NCI-H345 (cell line): Measurements from ENCODE around the gene RCE1.

Experiments
- DNase-seq: peaks from one replicate; lab custom pipeline; 2025; lab: John Stamatoyannopoulos, UW

RCE1 gene

DNA sequence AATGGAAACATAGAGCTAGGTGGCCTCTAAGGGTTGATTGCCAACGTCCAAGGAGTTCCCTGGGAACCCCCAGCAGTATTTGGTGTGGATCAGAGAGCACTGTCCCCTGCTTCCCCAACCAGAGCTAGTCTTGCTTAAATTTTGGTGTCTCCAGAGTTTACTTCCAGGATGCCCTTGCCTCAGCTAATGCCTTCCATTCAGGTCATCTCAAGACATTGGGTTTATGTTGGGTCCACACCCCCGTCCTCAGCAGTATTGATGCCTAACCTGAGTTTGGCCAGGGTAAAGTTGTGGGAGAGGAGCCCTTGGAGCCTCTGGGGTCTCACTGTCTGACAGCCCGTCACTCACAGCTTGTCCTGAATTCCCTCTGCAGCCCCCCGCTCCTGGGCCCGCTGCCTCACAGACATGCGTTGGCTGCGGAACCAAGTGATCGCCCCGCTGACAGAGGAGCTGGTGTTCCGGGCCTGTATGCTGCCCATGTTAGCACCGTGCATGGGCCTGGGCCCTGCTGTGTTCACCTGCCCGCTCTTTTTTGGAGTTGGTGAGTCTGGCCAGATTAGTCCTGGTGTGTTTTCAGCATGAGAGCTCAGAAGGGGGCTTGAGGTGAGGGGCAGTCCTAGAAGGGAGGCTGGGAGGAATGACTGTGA, 1.4 kb downstream of the RCE1 start:
- DNase-seq: no peak

DNA sequence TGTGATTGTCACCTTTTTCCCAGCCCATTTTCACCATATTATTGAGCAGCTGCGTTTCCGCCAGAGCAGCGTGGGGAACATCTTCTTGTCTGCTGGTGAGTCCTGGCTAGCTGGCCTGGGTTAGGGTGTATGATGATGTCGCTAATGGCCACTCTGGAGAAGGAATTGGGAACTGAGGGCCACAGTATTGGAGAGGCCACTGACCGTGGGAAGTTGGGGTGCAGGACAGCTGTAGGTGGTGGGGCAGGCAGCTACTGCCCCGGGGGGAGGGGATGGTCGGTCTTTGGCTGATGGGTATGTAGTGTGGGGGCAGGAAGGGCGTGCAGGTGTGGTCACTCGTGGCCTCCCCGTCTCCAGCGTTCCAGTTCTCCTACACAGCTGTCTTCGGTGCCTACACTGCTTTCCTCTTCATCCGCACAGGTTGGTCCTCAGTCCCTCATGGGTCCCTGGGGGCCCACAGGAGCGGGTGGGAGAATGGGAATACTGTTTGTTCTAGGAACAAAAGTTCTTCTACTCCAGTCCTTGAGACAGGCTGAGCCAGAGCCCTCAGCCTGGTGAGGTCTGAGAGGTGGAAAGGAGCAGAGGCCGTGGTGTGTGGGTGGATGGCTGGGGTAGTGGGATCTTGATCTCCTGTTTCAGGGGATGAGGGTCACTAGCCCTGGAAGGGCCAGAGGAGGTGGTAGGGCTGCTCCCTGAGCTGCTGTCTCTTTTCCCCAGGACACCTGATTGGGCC, 2.1 kb downstream of the RCE1 start:
- no peak for DNase-seq

DNA sequence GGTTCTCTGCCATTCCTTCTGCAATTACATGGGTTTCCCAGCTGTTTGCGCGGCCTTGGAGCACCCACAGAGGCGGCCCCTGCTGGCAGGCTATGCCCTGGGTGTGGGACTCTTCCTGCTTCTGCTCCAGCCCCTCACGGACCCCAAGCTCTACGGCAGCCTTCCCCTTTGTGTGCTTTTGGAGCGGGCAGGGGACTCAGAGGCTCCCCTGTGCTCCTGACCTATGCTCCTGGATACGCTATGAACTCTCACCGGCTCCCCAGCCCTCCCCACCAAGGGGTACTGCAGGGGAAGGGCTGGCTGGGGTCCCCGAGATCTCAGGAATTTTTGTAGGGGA, 2.6 kb downstream of the RCE1 start:
- no peak for DNase-seq

DNA sequence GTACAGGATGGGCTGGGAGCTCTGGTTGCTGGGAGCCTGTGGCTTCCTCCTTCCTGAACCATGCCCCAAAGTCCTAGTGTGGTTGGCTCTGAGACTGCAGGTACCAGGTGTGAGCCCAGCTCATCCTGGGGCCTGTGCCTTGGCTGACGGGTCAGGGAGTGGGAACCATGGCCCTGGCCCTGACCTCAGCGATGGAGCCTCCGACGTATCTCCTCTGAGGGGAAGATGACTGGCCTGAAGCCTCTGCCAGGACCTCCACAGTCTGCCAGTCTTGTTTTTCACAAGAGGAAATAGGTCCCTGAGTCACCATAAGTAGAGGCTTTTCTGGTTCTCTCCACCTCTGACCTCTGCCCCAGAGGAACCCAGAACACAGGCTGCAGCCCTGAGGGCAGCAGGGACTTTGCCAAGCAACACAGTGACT, 3.4 kb downstream of the RCE1 start:
- DNase-seq: no peak

DNA sequence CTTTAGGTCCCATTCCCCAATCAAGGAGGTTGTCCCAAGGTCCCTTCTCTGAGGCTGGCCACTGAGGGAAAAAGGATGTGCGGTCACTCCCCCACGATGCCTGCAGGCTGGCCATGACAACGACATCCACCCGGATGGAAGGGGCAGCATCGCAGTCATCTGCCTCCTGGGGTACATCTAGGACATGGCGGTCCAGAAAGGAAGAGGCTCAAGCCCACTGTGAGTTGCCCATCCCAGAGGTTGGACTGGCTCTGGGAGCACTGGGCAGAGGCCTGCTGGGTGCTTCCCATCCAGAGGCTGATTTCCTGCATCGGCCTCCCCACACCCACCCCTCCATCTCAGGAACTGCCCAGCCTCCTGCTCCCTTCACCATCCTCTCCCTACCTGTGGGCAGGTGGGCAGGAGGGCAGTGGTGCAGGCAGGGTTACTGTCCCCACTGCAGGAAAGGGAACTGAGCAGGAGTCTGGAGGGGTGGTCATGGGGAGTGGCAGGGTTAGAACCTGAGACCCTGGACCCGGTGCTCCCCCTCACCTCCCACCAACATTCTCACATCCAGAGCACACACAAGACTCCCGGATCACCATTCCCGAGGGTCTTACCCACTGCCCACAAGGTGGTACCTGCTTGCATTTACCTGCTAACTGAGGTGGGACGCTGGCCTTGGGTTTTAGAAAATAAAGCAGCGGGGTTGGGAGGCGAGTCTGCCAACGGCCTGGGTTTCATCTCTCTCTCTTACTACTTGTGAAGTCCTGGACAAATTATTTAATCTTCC, 4.4 kb downstream of the RCE1 start:
- DNase-seq: no peak

DNA sequence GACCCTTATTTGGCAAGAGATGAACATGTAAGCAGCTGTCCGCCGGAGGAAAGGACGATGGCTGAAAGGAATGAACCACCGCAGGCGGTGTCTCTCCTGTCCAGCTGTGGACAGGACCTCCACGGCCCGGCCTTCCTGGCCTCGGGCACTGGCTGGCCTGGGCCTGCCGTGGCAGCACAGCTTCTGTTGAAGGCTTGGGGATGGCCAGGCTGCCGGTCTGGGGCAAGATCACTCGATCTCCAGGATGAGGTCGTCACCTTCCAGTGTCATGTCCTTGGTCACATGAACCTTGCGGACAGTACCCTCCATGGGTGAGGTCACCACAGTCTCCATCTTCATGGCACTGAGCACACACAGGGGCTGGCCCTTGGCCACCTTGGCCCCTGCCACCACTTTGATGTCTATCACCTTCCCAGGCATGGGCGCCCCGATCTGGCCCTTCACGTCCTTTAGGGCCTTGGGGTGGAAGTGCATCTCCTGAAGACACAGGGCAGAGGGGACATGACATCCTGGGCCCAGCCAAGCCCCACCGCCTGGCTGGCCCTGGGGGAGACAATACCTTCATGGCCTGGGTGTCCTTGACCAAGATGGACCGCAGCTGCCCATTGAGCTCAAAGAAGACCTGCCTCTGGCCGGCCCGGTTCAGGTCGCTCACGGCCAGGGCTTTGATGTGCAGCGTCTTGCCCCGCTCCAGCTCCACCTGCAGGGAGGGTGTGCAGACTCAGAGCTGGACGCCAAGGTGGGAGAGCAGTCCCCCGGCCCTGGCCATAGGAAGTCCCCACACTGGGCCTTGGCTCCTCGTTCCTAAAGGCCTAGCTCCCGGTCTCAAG, 5.6 kb downstream of the RCE1 start:
- no peak for DNase-seq

DNA sequence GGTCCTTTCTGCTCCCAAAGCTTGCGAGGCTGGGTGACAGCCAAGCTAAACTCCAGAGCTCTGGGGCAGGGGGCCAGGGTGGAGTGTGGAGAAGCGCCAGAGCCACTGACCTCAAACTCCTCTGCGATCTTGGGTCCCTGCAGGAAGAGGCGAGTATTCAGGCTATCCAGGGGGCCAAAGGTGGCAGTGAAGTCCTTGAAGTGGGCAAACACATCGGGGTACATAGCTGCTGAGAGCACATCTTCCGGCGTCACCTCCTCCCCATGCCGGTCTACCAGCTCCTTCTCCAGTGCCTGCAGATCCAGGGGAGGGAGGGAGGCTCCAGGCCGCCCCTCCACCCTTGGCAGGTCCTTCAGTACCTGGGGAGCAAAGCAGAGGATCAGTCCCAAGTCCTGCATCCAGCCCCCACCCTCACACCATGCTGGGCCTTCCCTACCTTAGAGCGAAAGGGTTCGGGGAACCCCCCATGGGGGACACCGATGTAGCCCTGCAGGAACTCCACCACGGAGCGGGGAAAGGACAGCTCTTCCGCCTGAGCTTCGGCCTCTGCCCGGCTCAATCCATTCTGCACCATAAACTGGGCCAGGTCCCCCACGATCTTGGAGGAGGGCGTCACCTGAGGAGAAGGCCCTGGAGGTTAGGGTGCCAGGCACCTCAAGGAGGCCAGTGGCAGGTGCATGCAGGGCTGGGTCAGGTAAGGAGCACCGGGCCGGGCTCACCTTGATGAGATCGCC, 6.4 kb downstream of the RCE1 start:
- DNase-seq: no peak

DNA sequence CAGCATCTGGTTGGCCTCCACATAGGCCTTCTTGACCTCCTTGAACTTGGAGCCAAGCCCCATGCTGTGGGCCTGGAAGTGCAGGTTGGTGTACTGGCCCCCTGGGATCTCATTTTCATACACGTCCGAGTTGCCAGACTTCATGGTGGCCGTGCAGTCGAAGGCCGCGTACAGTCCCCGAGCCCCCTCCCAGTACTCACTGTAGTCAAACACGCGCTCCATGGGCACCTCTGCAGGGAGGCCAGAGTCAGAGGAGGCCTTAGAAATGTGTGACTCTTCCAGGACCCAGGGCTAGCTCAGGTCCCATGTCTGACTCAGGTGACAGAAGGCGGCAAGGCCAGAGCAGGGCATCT, 7.0 kb downstream of the RCE1 start:
- DNase-seq: no peak

DNA sequence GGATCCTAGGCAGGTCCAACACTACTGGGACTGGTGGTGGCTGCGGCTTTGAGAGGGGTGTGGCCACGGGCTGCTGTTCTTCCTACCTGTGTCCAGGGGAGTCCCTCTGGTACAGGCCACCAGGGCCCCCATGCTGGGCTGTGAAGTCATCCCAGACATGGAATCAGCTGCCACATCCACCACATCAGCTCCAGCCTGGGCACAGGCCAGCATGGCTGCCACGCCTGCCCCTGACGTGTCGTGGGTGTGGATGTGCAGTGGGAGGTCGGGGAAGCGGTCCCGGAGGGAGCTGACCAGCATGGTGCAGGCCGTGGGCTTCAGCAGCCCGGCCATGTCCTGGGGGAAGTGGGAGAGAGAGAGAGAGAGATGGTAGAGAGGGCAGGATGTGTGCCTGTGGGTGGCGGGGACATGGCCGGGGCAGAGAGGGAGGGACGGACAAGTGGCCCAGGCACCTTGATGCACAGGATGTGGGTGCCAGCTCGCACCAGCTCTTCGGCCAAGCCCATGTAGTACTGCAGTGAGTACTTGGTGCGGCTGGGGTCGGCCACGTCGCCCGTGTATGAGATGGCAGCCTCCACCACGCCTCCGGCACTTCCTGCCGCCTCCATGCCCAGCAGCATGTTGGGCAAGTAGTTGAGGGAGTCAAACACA, 7.5 kb downstream of the RCE1 start:
- DNase-seq: no peak

DNA sequence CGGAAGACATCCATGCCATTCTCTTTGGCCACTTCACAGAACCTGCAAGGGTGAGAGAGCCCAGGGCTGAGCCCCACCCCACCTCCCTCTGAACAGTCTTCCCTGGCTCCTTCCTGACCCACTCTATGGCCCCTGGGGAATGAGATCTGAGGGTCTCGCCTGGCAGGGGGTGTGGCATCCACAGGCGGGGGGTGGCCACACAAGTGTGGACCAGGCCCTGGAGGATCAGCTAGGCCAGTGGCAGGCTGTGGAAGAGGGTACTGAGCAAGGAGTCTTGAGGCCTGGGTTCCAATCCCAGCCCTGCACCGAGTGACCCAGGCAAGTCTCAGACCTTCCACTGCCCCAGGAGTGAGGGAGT, 8.0 kb downstream of the RCE1 start:
- DNase-seq: no peak

DNA sequence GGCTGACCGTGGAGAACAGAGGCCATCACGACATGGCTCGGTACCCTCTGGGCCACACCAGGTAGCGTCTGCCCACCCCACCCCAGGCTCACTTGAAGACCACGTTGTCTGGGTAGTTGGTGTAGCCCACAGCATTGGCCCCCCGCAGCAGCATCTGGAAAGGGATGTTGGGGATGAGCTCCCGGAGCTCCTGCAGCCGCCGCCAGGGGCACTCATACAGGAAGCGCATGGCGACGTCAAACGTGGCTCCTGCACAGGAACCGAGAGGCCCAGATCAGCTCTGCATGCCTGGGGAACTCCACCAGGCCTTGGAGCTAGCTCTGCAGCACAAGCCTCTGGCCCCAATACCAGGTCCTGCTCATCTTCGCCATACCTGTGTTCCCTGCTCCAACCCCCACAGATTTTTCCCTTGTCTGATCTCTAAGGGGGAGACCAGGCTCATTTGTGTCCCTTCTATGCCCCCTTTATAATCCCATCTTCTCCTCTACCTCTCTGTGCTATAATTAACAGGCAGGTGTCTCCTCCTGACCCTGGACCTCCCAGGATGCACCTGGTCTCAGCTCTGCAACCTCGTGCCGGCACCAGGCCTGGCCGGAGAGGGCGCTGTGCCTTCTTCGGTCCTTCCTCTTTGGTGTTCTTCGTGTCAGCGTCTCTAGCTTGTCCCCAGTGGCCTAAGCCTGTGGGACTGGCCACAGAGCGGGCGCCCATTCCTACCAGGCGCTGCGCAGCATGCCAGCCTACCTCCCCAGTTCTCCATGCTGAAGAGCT, 8.6 kb downstream of the RCE1 start:
- DNase-seq: no peak

DNA sequence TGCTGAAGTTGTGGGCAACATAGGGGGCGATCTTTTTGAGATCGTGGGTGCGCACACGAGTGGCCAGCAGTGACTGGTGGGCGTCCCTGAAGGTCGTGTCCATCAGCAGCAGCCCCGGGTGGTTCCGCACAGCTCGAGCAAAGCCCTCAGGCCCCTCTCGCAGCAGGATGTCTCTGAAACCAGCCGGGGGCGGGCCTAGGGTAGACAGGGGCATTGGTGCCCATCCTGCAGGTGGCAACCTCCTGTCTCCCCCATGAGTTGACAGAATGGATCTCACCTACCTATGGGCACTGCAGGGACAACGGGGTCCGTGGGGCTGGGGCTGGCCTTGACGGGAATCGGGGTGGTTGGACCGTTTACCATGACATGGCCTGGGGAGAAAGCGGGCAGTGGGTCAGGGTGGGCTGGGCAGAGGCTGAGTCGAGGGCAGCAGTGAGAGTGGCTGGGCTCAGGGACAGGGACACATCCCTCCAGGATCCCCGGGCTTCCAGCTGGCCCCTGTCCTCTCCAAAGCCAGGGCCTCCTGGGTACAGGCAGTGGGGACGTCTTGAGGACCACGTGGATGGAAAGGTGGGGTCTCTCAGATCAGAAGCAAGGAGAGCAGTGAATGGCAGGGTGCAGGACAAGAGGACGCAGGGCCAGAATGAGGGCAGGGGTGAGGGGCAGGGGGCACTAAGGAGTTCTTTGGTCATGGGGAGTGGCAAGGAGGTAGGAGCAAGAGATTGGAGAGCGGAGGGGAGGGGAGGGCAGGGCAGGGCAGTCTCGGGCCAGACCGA, 9.4 kb downstream of the RCE1 start:
- no peak for DNase-seq

DNA sequence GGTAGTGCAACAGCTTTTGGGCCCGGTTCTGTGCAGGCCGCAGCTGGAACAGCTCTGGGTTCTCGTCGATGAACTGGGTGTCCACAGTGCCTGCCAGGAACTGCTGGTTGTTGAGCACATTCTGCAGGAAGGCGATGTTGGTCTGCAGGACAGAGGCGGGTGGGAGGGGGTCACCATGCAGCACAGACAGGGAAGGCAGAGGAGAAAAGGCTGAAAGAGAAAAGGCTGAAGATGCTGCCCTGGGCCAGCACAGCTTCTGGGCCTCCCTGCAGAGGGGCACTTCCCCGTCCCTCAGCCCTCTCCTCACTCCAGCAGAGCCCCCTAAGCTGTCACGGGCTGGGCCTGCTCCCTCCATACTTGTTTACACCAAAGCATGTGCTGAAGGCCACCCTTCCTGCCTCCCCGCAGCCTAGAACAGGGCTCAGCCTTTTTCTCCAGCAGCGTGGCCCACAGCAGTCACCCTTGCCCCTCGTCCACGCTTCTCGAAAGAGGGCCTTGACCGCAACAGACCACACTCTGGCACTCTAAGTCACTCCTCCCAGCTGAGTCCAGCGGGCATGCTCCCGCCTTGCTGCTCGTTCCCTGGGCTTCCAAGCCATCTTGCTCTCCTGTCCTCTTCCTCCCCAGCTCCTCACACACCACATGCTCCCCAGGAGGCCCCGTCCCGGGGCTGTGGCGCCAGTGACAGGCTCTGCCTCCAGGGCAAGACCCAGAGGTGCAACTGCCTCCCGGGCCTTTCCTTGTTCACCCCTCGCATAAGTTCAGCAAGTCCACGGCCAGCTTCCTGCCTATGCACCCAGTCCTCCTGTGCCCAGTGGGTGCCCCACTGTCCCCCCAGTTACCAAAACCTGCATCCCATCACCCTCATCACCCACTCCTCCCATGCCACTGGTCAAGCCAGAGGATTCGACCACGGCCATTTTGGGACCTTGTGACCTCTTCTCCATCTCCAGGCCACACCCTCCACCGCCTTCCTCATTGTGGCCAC, 10.3 kb downstream of the RCE1 start:
- DNase-seq: no peak

DNA sequence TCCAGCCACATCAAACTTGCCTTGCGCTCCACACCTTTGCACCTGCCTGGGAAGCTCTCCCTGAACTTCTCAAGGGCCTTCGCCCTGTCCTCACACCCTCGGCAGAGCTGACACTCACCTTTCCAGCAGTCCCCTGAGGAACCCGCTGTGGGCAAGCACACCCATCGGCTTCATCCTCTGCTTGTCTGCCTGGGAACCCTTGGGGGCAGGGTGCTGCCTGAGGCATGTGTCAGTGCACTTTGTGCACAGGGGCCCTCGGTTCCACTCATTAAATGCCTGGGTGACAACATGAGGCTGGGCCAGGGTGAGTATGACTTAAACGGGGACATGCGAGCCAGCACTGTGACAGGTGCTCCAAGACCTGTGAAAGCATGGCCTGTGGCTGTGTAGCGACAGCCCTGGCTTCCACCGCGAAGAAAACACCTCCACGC, 11.0 kb downstream of the RCE1 start:
- no peak for DNase-seq

DNA sequence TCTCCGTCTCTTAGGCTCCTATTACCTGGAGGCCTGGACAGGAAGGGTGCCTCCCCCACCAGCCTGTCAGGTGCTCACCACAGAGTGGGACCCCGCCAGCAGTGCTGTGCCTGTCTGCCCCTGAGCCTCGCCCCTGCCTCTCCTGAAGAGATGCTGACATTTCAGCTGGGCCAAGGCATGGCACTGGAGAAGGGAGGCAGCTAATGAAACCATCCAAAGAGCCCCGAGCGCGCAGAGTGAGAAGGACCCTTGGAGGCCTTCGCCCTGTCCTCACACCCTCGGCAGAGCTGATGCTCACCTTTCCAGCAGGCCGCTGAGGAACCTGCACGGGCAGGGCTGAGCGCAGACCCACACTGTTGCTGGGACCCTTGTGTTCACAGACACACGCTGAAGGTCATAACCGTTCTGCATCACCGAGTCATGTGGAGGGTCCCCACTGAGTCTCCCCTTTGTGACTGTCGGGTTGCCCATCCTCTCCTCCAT, 11.5 kb downstream of the RCE1 start:
- DNase-seq: no peak

DNA sequence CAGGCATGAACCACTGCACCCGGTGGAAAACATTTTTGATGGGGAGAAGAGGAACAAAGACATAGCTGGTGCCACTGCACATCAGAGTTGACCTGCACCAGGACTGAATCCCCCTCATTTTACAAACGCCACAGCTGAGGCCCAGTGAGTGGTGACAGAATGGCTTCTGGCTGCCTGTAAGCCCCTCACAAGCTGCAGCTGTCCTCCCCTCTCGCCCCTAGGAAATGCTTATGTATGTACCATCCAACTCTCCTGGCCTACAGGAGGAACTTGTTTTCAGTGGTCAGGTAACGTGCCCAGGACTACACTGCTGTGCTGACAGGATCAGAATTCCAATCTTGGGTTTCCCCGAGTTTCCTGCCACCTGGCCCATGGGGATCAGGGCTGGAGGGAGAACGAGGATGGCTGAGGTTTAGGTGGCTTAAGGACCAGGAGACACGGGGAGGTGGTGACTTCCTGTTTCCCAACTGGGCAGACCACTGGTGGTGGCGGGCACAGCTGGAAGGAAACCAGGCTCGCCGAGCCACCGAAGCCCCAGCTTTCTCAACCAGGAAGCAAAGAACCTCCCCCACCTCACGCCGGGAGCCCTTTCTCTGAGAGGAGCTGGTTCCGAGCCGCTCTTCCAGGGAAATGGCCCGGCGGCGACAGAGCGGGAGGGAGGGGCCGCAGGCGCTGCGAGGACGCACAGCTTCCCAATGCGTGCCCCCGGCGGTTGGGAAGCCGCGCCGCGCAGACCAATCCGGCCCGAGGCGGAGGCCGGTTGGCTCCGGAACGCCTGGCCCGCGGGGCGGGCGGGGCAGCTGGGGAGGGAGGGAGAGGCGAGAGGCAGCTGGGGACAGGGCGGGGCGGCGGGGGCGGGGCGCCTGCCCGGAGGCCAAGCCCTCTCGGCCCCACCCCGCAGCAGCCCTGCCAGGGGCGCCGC, 12.6 kb downstream of the RCE1 start:
- peak; percentile 93 for DNase-seq
